ENCODE data around the gene GIMAP8.

Gene GIMAP8
- 47.7 reads per million, percentile 67 among the genes with 10 or more reads in this experiment for total RNA-seq

DNA sequence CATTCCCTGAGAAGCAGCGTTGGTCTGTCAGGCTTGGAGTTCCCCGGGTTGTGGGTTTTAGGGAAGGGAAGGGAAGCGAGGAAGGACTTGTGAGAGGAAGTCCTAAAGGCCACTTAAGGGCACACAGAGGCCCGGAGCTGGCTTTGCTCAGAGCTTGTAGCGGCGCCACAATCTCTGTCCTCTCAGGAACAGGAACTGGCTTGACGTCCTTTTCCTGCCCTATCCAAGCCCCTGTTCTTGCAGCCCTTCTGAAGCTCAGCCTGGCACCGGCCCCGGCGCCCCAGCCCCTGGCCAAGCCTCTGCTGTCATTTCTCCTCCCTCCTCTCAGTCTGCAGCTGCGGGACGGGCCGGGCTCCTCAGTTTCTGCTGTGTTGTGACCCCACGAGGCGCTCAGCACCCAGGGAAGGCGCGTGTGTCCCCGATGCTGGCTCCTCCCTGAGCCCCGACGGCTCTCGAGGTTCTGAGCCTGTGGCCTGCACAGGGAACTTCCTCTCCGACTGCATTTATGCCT, at the start of gene GIMAP8:
GIMAP8 (plus strand) TSS at position 140 of the 511 bp plus-strand sequence. CDS start 16,069 bp downstream, outside the sequence.
- DNase-seq, result peak; percentile 46

DNA sequence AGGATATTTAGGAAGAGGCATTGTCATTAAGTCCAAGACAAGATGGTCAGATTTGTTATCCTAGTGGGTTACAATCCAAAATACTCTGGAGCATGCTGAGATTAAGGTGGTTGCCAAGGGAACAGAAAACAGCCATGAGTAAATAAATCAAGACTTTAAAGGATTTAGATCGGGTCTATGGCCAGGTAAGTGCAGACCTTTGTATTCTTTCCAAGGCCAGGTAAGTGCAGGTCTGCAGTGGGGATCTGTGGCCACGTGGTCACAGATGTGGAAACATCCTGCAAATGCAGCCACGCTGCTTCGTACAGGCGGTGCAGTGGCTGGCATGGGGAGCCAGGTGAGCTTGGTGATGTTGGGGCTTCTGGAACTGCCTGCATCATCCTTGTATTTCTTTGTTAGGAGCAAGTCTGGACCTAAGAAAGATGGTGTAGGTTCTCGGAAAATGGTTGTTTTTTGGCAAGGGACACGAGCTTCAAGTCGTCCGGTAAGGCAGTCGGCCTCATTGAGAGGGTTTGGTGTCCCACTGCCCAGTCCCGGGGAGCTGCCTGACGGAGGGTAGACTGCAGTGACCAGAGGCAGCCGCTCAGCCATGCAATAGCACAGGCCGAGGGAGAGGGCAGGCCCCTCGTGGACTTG, 49.5 kb upstream of the GIMAP8 start:
- no peak for DNase-seq

DNA sequence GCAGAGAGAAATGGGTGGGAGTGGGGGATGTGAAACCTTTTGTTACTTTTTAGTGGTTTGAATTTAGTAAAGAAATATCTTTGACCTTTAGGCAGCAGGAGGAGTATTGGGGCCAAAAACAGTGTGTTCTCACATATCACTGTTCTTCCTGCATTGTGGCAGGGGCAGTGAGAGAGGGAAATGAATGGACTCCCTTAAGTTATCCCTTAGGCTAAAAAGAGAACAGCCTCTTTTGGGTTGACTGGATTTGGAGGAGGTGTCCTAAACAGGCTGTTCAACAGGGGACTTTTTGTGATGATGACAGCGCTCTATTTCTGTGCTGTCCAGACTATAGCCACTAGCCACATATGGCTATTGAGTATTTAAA, 49.0 kb upstream of the GIMAP8 start:
- DNase-seq, result no peak

DNA sequence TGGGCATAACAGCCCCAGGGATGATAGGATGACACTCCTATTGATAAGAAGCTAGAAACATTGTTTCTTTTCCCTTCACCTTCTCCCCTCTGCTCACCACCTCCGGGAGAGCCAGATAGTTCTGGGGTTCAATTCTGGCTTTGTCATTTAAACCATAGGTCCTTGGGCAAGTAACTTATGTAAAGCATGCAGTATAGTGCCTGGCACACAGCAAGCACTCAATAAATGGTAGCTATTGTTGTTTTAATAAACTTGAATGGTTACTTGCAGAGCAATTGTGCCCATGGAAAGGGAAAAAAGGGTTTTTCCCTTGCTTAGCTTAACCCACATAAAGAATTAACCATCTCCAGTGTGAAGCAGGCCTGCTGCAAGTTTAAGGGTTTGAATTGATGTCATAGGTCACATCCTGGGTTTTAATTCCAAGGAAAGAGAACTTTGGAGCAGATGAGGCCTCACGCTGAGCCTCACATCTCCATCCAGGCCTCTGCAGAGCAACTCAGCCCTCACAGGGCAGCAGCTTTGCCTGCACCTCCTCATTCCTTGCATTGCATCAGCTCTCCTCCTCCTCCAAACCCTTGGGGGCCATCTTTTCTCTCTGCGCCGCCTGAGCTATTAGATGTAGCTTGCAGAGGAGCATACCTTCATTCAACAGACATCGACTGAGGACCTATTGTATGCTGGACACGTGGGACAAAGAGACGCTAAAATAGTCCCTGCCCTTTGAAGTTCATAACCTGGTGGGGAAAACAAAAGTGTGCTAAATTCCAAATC, 48.4 kb upstream of the GIMAP8 start:
- no peak for DNase-seq

DNA sequence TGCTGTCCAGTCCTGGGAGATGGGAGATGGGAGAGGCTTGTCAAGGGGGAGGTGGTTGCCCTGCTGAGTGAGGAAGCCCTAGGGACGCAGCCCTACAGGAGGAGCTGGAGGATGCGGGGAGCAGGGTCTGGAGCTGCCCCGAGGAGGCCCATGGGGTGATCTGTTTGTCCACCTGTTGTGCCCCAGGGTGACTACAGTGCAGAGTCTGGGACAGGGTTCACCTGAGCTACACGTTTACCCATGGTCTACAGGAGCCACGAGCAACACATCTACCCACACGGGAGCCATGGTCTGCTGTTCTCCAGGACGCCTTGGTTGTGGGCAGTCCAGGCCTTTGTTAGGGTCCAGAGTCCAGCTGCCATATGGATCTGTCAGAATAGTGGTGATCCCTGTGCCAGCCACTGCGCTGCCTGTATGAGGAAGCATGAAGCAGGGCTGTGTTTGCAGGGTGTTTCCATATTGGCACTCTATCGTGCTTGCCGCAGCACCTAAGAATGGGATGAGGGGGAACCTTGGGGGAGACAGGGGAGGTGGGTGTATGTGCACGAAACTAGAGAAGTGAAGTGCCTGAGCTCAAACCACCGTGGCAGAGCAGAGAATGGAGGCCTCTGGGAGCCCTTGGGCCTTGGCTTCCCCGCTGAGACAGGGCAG, 47.6 kb upstream of the GIMAP8 start:
- no peak for DNase-seq

DNA sequence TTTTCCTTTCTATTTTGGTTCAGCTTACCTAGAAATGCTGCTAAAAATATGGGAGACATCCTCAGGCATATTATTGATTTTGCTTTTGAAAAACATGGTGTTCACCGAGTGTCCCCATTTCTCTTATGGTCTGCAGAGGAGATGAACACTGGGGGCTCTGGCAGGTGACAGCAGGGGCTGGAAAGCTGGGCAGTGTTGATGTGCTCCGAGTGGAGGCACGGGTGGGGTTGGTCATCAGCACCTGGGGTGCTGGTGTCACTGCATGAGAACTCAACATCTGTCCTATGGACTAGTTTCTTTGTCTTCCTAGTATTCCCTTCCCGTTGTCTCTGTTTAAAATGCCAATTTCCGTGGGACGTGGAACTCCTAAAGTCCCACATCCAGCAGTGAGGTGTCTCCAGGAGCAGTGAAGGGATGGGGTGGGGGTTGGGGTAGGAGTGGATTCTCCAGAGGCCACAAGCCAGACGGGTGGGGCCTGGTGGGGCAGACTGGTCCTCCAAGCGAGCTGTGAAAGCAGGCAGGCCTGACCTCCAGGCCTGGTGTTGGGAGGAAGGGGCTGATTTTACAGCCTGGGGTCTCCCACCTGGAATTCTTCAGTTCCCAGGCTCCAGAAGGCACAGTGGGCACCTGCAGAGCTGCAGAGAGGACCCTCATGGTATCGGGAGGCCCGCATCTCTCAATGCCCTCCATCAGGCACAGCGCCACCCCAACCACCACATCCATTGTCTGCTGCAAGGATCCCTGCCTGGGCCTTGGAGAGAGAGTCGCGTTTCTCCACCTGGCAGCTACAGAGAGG, 46.9 kb upstream of the GIMAP8 start:
- DNase-seq, result no peak

DNA sequence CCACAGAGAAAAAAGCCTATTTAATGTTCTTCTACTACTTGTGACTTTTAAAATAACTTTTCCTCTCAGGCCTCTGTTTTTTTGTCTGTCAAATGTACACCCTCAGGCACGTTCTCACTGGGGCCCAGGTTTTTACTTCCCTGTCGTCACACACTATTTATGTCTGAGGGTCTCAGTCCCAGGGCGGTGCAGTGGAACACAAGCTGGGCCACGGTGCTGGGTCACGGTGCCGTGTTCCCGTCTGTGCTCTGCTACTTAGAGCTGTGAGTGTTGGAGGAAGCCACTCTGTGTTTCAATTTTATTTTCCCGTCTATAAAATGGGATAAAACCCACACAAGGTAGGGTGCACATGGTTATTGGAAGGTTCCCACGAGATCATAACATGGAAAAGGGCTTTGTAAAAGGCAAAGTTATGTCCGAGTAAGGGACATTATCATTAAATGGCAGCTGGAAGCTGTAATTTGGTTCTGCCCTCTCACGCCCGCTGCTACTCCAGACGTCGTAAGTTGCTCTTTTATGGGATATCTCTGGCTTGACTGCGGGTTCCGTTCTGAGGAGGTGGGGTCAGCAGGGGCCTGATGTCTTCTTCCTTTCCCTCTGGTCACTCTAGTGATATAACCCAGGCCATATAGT, 46.1 kb upstream of the GIMAP8 start:
- DNase-seq, result no peak

DNA sequence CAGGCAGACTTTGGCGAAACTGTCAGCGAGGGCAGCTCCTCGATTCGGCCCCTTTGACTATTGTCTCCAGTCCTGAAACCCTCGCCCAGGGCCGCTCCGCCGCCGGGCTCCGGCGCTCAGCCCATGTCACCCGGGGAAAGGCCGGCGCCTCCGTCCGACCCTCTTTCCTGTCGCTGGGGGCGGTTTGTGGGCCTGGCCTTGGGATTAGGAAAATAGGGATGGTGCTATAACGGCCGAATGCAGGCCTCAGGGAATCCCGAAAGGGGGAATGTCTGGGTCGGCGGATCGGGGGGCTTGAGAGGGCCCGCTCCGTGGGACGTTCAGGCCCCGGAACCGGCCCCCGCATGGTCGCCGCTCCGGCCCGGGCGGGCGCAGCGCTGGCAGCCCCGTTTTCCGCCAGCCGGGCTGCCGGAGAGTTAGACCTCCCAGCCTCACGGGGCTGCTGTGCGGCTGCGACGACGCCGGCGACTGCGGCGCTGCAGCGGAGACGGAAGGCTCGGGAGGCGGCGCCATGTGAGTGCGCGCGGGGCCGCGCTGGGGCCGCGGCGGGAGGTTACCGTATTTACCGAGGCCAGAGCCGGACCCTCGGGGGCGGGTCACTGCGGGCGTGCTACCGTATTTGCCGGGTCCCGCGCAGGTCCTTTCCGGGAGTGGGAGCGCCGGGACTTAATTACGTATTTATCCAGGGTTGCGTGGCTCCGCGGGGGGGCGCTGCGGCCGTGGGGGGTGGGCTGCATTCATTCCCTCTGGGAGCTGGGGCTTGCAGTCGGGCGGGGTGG, 45.4 kb upstream of the GIMAP8 start:
- peak; percentile 61 for DNase-seq

DNA sequence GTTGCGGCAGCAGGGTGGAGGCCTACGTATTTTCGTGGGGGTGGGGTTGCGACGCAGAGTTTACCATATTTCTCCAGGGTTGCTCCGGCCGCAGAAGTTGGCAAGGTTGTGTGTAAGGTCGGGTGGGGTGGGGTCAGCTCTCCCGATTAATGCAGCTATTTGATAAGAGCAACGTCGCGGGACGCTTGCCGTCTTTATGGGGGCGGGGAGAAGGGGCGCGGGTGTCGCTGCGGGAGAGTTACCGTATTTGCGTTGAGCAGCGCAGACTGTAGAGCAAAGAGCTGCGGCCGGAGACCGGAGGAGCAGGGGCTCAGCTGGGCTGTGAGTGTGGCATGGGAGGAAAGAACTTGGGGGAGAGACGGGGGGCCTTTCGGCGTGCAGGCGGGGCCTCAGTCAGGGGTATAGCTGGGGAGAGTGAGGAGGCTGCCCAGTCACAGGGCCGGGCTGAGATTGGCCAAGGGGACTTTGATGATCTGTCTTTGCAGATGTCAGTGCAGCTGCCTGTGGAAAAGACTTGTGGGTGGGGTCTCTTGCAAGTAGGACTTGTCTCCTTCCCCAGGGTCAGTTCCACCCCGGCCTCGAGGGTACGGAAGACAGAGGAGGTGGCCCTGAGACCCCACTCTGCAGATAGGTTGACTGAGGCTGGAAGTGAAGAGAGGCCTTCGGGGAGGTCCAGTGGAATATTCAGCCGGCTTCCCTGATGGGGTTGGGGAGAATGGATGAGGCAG, 44.7 kb upstream of the GIMAP8 start:
- peak; percentile 45 for DNase-seq

DNA sequence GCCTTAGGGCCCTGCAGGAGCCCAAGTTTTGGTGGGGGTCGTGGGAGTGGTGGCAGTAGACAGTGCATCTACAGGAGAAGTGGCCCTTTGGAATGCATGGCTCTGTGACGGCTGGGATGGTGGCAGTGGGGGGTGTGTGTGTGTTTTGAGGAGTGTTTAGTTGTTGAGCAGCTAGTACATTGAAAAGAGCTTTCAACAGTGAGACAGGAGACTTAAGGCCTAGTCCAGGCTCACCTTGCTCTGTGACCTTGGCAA, 44.2 kb upstream of the GIMAP8 start:
- DNase-seq, result no peak

DNA sequence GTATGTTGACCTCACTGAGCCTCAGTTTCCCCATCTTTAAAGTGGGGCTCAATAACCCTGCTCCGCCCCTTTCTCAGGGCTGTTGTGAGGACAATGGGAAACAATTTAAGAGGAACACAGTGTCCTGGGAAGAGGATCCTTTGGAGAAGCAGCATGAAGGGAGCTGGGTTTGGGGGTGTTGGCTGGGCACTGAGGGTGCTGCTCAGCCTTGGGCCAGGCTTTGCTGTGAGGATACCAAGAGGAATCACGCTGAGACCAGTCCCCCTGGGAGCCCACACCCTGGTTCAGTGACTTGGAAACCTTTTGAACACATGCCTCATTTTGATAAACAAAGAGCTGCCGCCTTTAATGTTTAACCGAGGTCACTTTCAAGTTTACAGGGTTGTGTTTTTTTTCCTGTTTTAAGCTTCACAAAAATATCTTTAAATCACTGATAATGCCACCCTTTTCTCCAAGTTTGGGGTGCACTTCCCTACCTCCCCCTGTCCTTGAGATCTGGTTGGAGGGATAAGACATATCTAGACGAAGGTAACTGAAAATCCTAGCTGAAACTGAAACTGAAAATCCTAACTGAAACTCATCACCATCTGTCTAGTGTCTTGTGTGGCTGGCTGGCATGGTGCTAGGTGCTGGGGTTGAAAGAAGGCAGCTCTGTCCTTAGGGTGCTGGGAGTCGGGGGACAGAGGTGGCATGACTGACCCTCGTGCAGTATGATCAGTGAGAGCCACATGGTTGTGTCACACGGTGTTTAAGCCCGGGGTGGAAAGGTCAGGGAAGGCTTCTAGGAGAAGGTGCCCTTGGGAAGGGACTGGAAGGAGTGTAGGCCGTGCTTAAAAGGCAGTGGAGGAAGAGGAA, 43.6 kb upstream of the GIMAP8 start:
- no peak for DNase-seq

DNA sequence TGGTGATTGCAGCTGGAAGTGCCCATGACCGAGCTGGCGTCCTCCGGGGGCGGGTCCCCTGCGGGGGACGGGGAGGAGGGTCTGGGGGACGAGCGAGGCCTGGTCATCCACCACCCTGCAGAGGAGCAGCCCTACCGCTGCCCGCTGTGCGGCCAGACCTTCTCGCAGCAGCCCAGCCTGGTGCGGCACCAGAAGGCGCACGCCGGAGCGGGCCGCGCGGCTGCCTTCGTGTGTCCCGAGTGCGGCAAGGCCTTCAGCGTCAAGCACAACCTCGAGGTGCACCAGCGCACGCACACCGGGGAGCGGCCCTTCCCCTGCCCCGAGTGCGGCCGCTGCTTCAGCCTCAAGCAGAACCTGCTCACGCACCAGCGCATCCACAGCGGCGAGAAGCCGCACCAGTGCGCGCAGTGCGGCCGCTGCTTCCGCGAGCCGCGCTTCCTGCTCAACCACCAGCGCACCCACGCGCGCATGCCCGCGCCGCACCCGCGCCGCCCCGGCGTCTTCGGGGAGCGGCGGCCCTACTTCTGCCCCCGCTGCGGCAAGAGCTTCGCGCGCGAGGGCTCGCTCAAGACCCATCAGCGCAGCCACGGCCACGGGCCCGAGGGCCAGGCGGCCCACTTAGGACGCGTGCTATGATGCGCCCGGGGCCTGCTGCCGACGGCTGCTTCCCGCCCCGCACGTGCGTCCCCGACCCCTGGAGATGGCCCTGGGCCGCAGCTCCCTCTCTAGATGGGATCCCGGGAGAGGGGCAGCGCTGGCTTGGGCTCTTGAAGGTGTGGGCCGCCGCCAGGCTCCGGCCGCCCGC, 42.6 kb upstream of the GIMAP8 start:
- no peak for DNase-seq

DNA sequence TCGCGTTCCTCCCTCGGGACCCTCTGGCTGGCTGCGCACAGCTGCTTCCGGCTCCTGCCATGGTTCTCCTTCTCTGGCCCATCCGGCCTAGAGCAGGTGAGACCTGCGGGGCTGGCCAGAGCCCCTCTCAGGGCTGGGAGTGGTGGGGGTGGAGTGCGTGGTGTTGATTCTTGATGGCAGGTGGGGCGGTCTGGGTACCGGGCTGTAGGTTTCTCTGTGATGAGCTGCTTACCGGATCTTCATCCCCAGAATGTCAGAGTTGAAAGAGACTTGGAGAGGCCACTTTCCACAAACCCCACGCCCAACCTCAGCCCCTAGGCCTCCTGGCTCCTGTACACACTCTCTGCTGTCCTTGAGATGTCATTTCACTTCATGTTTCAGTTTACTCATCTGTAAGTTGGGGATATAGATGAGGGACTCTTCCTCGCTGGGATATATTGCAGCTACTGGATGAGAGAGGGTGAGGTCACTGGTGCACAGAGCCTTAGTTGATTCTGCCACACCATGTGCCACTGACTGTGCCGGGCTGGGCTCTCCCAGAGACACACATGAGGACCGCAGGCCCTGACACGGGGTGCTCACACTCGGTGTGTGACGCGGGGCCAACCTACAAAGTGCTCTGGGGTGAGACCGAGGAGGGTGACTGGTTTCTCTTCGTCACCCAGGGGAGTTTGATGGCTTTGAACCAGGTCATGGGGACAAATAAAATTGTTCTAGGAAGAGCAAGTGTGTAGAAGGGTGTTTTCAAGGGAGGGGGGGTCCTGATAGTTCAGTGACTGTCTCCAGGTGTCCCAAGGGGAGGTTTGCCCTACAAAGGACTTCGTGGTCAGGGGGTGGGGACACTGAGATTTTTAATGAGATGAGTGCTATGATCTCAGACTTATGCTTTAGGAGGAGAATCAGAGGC, 41.8 kb upstream of the GIMAP8 start:
- DNase-seq, result no peak

DNA sequence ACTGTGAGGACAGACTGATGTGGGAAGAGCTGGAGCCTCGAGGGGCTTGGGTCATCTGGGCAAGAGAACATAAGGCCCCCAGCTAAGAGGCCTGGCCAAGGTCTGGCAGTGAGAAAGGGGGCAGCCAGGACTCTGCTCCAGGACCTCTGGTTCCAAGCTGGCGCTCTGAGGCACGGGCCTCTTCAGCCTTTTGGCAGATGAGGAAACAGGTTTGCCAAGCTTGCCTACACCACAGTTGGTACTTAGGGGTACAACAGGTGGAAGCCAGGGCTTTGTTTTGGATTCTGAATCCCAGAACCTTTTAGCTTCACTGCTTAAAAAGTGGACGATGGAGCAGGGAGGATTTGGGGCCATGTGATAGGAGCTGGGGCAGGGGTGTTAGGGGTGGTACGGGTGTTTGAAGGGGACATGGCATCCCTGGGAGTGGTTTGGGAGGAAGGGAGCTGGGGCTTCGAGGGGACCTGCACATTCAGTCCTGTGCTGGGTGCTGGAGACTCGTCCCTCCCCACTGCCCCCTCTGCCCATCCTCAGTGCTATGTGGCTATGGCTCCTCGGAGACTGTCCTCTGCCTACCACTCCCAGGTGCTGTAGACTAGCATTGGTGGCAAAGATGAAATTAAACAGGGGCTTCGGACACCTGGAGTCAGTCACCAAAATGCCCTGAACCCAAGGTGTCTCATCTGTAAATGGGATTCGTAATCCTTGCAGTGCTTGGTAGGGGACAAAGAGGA, 41.0 kb upstream of the GIMAP8 start:
- no peak for DNase-seq

DNA sequence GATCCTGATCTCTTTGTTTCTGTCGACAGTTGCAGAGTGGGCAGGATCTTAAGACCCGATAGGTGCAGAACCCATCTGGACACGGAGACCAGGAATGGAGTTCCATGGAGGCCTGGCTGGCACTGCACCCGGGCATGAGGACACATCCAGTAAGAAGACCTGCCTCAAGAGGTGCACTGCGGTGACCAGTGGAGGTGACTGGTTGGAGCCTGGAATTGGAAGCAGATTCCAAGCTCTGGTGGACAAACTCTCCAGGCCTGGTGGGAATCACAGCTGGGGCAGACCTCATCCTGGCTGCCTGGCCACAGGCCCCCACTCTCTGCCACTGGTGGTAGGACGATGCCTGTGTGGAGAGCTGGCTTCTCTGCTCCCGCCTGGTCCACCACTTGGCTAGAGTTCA, 40.3 kb upstream of the GIMAP8 start:
- no peak for DNase-seq

DNA sequence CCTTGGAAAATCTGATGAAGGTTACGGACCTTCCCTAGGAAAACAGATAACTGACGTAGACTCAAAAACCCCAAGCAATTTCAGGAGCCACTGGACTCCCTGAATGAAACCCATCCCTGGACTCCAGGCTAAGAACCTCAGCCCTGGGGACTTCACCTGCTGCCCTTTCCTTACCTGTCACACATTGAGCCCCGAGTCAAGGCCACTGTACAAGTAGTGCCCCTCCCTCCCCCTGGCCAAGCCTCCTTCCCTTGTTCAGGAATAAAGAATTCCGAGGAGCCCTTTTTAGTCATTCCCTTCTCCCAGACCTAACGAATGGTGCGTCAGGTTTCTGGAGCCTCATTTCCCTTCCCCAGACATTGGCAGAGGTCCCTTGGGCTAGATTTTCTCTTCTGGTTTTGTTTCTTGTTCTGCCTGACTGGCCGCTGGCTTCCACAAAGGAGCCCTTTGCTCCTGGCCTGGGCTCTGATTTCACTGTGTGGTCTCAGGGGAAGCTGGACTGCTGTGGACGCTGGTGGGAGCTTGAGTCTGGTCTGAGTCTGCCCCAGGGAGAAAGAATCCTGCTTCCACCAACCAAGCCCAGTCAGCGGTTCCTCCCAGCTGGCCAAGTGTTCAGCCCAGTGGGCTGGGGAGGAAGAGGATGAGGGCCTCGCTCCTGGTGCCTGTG, 39.6 kb upstream of the GIMAP8 start:
- DNase-seq, result no peak

DNA sequence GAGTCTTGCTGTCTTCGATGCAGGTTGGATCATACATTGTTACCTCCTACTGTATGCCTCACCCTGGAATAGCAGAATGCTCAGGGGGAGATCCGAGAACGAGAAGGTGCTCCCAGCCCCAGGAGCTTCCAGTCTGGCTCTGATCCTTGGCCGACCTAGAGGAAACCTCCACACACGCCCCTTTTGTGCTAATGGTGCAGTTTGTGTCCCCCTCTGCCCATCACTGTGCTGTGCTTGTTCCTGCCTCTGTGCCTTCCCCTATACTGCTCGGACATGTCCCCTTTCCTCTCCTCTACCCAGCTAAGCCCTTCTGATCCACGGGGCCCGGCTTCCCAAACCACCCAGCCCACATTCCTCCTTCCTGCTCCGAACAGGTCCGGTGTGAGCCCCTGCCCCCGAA, 38.8 kb upstream of the GIMAP8 start:
- no peak for DNase-seq
